HG03196 (cell line): Measurements from ENCODE around the gene ENGASE.

ENCODE experiments used
- ATAC-seq: cut with Tn5 transposase; IDR thresholded peaks from one replicate; pipeline ENCODE4 v1.9.1; 2021; ENCODE audit not compliant: unreplicated experiment

The ENGASE gene

DNA sequence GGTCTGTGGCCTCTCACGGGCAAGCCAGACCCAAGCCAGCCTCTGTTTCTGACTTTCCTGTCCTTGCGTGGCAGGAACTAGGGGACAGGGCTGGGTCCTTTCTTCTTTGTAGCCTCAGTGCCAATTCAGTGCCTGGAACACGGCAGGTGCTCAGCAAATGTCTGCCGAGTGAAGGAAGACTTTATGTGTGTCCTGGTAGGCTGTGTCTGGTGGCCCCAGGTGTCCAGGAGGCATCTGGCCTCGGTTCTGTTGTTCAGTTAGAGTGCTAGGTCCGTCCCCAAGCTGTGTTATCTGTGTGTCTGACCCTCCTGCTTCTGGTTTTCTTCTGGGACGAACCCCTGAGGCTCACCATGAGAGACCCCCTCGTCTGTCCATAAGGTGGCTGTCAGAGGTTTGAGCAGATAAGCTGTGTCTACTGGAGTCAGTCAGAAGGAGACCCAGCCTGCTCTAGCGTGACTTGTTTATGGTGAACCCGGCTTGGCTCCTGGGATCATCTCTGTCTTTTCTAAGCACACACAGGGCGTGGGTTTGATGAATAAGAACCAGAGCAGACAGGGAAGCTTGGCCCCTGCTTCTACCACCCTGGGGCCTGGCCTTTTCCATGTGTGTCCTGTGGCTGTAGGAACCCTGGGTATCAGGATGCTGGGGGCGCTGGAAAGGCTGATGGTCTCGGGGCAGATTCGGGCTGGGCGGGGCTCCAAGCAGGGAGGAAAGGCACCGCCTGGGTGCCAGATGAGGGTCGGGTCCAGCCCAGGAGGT, 39.3 kb downstream of the ENGASE start:
- ATAC-seq, result no peak

DNA sequence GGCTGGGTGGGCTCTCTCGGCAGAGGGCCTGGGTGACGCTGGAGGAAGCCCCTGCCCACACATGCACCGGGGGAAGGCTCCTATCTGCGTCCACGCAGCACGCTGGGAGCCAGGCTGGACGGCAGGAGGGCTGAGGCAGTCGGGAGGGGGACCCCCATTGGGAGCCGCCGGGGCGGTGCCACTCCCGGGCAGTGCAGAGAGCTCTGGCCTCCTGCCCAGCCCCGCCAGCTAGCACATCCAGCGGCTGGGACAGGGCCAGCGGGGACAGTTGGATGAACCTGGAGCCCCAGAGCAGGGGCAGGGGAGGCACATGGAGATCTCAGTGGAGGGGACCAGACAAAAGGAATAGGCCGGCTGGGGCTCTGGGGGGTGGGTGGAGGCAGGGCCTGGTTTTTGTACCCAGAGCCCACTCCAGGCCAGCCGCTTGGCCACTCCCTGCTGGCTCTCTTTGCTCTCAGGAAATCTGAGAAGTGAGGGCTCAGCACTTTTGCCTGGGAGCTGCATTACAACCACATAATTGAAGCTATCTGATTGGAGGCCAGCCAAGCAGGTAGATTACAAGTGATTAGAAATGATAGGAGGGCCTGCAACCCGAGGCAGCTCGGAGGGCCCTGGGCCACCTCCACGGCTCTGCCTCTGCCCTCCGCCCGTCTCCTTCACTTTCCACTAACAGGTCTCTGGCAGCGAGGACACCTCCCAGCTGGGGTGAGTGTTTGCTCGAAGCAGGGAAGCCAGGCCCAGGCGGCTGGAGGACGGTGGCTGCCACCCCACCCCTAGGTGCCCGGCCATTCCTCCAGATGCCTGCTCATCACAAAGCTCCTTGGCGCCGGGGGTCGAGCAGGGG, 40.1 kb downstream of the ENGASE start:
- ATAC-seq, result no peak

DNA sequence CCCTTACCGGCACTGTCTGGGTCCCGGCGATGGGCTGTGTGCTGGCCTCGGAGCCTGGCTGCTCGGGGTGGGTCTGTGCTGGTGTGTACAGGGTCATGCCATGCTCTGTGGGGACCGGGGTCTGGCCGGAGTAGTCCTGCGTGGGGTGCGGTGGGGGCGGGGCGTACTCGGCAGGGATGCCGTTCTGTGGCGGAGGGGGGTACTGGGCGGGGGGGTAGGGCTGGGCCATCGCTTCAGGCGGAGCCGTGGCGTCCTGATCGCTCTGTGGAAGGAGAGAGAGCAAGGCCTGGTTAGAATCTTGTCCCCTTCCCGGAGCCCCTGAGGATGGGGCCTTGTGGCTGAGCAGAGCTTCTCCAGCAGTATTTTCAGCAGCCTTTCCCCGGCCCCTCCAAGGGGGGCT, 40.9 kb downstream of the ENGASE start:
- no peak for ATAC-seq

DNA sequence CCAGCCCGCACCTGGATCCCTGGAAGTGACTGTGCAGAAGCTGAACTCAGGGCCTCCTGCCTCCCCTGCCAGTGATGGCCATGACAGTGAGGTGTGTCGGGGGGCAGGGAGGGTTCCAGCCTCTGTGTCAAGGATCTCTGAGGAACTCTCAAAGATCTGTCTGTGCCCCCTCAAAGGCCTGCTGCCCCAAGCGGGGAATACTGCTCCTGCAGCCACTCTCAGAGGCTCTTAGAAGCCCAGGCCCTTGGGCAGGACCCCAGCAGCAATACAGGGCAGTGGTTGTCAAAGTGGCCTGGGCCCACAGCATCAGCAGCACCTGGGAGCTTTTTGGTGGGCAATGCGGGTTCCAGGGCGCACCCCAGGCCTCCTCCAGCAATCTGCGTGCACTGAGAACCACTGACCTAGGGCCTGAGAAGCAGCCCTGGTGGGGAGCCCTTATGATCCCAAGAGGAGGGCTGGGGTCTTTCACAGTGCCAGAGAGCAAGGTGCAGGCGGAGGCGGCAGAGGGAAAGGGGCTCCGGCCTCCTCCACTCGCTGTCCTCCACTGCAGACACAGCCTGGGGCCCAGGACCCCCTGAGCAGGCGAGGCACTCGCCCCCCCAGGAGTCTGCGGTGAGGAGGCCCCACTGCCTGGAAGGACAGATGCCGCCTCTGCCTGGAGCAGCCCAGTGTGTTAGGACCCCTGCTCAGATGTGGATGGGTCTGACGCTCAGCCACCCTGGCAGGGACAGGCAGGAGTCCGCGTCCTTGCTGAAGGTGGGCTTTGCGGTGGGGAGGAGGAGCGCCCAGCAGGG, 42.1 kb downstream of the ENGASE start:
- ATAC-seq, result no peak

DNA sequence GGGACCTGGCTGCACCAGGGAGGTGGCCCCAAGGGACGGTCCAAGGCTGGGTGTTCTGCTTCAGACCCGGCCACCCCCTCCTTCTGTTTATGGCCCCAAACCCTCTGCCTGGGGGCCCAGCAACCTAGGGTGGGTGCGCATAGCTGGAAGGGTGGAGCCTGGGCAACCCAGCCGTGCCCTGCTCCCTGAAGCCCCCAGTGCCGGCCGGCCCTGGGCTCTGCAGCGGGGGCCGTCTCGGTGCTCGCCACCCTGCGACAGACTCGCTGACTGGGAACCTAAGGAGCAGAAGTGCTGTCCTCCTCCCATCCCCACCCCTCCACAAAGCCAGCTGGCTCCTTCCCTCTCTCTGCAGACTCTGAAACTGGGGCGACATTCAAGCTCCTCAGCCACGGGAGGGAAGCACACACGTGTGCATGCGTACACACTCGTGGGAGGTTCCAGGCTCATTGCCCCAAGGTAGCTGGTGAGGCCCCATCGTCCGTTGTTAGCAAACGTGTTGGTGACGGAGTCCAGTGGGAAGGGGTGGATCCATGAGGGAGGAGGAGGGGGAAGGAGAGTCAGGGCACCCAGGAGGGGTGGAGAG, 43.4 kb downstream of the ENGASE start:
- ATAC-seq, result no peak

DNA sequence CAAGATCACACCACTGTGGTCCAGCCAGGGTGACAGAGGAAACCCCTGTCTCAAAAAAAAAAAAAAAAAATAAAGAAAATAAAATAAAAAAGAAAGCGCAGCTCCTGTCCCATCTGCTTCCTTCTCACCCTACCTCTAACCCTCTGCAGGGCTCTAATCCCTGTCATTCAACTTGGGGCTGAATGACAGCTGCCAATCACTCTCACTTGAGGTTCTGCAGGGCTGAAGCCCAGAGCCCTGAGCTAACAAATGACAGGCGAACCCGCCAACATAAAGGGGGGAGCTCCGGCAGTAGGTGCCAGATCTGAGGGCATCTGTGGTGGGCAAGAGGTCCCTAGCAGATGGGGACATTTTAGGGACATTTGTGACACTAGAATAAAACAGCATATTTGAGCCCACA, 44.3 kb downstream of the ENGASE start:
- ATAC-seq, result no peak

DNA sequence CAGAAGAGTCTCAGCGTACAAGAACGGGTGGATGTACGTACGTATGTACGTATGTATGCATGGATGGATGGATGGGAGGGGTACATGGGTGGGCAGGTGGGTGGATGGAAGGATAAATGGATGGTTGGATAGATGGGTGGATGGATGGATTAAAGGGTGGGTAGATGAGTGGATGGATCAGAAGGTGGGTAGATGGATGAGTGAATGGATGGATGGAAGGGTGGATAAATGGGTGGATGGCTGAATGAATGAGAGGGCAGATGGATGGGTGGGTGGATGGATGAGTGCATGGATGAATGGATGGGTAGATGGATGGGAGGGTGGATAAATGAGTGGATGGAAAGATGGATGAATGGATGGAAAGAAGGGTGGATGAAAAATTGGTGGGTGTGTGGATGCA, 45.6 kb downstream of the ENGASE start:
- no peak for ATAC-seq

DNA sequence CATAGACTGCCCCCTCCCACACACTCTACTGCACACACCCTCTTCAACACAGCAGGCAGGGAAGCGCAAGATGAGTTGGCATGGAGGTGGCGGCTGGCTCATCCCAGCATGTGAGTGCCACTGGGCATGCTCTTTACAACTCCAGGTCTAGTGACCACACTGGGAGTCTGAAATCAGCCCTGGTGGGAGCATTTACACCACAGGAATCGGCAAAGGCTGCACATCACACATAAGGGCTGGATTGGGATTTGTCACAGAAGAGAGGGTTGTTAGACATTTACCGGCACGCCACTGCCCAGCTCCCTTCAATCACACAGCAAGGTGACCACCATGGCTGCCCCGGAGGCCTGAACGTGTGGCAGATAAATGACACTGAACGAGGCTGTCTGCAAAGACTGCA, 49.4 kb downstream of the ENGASE start:
- ATAC-seq, result no peak

DNA sequence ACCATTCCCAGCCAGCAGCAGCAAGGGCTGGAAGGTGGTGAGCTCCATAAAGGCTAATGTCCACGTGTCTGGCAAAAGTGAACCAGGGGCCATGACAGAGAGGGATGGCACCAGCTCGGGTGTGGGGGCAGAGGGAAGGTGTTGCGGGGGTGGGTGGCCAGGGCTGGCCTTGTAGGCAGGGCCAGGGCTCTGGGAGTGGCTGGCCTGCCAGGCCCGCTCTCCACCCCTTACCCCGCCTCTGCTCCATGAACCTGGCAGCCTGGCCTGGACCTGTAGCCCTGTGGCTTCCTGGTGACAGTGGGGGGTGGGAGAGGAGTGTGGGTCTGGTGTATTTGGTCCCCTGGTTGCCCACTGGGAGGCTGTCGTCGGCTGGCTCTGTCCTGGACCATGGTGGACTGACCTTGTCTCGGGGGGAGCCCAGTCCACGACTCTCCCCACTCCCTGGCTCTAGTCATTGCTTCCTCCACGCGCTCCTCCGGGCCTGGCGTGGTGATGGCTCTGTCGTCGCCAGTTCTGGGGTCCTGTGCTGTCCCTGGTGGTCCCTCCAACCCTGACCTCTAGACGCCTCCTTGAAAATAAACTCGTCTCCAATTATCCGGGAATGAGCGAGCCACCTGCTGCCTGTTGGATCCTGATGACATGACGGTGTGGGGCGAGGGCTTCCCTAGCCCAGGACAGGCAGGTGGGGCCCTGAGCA, 50.0 kb downstream of the ENGASE start:
- ATAC-seq, result no peak

DNA sequence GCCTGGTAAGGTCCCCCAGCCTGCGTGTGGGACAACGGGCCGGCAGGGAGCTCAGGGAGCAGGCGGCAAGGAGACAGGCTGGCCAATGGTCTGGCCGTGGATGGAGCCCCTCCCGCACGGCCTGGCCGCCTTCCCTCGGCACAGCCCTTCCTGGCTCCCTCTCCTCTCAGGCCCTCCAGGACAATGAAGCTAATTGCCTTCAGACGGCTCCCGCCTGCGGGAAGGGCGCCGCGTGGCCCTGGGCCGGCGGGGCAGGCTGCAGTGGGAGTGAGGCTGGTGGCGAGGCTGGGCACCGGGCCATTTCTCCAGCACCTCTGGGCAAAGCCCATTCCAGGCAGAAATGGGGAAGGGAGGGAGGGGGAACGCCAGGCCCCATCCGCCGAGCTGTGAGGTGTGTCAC, 50.9 kb downstream of the ENGASE start:
- no peak for ATAC-seq

DNA sequence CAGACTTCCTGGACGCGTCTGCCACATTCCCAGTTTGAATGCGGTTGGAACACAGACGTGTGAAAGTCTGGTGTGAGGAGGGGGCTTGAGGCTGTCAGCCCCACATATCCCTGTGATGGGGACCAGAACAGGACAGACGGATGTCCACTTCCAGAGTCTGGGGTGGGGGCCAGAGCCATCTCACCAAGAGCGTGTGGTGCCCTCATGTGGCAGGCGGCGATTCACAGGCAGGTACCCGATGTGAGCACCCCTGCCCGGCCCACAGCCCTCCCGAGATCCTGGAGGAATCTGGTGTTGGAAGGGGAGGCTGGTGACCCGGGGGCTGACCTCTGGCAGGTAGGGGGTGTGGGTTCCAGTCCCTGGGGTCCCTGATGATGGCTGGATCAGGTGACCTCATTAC, 51.5 kb downstream of the ENGASE start:
- ATAC-seq, result no peak

DNA sequence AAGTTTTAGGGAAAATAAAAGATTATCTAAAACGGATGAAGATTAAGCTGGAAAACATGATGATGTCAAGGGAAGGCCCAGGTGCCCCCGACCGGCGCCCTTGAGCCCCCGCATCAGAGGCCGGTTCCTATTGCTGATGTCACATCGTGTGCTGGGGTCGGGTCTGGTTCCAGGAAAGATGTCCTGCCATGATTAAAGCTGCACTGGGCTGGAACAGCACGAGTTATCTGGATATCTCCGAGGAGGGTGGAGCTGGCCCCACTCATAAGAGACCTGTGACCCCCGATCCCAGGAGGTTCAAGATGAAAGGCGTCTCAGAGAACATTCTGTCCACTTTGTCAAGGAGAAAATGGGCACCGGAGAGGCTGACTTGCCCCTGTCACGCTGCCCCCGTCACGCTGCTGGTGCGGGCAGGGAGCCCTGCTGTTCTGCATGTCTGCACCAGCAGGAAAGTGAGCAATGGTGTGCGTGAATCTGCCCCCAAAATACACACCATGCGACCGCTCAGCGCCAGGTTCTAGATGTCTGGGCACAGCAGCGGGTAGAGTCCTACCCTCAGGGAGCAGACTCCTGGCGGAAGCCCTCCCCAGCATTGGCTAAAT, 53.0 kb downstream of the ENGASE start:
- ATAC-seq, result no peak

DNA sequence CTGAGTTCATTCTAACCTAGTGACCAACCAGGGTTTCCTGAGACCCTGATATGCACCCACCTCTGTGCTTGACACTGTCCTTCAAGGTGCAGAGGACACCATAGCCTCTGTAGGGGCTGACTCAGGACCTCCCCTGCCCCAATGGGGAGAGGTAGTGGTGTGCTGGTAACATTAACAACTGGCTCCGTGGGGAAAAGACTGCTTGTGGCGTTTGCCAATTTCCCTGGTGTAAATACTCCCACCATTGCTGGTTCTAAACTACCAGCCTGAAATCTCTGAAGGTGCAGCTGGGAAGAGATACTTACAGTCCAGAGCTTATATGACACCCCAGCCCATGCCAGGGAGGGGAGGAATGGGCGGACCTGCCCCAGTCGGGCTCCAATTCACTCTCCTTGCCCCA, 54.9 kb downstream of the ENGASE start:
- ATAC-seq, result no peak

DNA sequence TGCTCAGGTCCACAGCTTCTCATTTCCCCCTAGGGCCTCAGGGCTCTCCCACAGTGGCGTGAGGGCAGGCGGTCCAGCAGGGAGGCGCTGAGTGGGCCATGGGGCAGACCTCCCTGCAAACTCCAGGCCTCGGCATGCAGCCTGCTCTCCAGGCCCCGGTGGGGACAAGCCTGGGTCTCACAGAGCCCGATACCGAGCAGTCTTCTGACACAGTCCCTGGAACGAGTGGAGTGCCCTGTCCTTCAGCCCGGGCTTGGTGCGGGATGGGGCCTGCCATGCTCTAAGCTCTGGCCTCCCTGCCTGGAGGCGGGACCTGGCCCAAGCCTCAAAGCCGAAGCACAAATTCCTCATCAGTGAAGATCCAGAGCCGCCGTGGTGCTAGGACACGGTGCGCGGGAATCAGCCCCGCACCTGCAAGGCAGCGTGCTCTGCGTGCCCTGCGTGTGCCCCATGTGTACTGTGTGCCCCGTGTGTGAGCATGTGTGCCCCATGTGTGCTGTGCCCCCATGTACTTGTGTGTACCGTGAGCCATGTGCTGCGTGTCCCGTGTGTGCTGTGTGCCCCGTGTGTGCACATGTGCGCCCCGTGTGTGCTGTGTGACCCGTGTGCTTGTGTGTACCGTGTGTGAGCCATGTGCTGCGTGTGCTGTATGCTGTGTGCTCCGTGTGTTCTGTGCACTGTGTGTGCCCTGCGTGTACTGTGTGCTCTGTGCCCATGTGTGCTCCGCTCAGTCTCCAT, 56.1 kb downstream of the ENGASE start:
- ATAC-seq, result no peak

DNA sequence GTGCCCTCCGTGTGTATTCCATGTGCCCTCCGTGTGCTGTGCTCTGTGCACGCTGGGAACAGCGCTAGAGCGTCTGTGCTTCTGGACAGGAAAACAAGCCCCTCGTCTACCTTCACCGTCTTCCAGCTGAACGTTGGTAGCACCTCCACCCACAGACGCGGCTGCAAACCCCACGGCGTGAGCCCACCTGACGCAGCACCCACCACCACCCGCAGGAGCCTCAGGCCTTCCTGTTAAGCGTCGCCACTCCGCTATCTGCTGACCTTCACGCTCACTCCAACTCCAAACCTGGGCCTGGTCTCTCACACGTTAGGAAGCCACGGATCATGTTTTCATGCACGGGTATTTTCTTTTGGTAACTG, 56.6 kb downstream of the ENGASE start:
- no peak for ATAC-seq

DNA sequence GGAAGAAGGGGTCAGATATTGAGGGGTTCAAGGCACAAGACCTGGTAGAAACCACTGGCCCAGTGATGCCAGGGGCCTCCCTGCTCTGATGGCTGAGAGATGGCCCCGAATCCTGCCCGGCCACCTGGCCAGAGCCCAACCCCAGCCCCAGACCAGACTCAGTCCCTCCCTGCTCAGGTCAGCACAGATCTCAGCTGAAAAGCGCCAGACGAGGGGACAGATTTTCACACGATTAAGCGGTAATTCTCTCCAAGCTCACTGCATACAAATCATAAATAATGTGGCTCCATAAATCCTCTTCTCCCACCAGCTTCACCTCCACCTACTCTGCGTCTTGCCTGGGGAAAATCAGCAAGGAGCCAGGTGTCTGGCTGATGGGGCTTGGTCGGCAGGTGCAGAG, 57.1 kb downstream of the ENGASE start:
- ATAC-seq, result no peak

DNA sequence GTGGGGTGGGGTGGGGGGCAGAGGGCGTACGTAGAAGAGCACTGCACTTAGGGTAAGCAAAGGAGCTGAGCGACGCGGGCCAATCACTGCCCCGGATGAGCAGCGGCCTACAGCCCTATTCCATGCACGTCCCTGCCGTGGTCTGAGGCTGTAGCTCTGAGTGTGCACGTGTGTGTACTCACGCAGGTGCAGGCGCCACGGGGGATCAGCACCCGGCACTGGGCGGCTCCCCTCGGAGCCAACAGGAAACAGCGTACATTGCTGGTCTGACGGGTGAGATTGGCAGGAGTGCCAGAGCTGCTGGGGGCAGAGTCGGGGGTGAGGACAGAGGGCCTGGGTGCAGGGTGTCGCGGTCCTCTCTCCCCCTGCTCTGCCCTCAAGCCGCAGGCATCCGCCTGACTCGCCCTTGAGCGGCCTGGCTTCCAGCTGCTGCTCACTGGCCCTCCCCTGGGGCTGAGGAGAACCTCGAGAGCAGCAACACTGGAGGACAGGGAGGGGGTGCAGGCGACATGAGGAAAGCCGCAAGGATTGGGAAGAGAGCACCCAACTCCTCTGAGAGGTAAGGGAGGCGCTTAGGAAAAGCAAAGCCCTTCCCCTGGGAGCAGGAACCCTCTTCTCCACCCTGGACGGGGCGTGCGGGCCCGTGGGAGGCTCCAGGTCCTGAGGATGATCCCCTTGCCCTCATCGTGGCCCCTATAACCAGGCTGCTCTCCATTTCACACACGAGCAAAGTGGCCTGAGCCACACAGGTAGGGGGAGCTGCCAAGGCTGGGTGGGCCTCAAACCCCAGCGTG, 57.8 kb downstream of the ENGASE start:
- ATAC-seq, result no peak

DNA sequence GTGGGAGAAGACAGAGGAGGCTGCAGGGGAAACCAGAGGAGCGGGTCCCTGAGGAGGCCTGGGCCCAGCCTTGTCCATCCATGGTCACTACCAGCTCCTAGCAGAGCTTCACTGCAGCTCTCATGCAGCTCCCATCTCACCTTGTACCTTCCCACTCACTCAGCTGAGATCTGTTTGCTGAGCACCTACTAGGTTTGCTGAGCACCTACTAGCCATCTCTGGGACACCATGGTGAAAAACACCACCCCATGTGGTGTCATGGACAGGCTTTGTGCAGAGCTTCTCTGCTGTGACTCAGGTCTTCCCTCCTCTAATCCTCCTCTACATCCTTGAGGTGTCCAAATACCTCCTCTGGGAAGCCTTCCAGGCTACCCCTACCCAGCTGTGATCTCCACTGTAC, 58.6 kb downstream of the ENGASE start:
- no peak for ATAC-seq

DNA sequence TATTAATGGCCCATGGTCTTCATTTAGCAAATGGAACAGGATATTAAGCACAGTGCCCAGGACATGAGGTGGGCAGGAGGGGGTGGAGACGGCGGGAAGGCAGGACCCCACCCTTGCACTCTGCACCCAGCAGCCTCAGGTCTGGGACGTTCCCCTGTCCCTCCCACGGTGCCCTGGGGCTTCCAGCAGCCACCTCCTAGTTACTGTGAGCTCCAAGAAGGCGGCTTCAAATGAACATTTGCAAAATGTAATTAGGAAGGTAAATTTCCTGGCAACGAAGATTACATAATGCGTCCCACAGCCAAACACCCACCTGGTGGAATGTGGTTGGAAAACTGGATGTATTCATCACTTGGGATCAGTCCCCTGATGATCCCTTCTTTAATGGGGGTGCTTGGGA, 59.4 kb downstream of the ENGASE start:
- no peak for ATAC-seq
